Loucy (cell line): ENCODE results near the gene ARL3.
A peak's percentile ranks its signal among the peaks of the same experiment; 100 is the strongest.

Experiments
- H2AFZ ChIP-seq: fragments of 200-600 bp; sonication (generic); 2 replicates; pipeline ENCODE4 v1.6.0; 2016; ENCODE audit warnings: antibody characterized with exemption, mild to moderate bottlenecking, low read length, moderate library complexity
- H3F3A ChIP-seq: fragments of 200-600 bp; 2 replicates; pipeline ENCODE4 v1.6.0; 2016; ENCODE audit warnings: antibody characterized with exemption, low read depth, mild to moderate bottlenecking
- H3K27me3 ChIP-seq: fragments of 200-600 bp; sonication (generic); 2 replicates; pipeline ENCODE4 v1.6.1; 2014; ENCODE audit warnings: low read length, mild to moderate bottlenecking; ENCODE audit not compliant: insufficient read depth, poor library complexity, severe bottlenecking
- H3K36me3 ChIP-seq: fragments of 200-600 bp; sonication (generic); 2 replicates; pipeline ENCODE4 v1.6.1; 2016; ENCODE audit warnings: low read length; ENCODE audit not compliant: insufficient read depth
- H3K4me1 ChIP-seq: fragments of 200-600 bp; sonication (generic); 2 replicates; pipeline ENCODE4 v1.5.1; 2014; ENCODE audit warnings: low read length, mild to moderate bottlenecking; ENCODE audit not compliant: insufficient read depth, poor library complexity, severe bottlenecking
- H3K4me2 ChIP-seq: fragments of 200-600 bp; sonication (generic); 2 replicates; pipeline ENCODE4 v1.6.0; 2014; ENCODE audit warnings: antibody characterized with exemption, low read length, low read depth, mild to moderate bottlenecking; ENCODE audit not compliant: poor library complexity, severe bottlenecking
- H3K4me3 ChIP-seq: fragments of 200-600 bp; sonication (generic); 2 replicates; pipeline ENCODE4 v1.5.1; 2014; ENCODE audit warnings: low read length, mild to moderate bottlenecking, mixed read lengths; ENCODE audit not compliant: poor library complexity, severe bottlenecking
- H3K79me2 ChIP-seq: fragments of 200-600 bp; sonication (generic); 2 replicates; pipeline ENCODE4 v1.6.1; 2014; ENCODE audit warnings: low read length; ENCODE audit not compliant: insufficient read depth
- H3K9ac ChIP-seq: fragments of 200-600 bp; sonication (generic); 2 replicates; pipeline ENCODE4 v1.6.0; 2014; ENCODE audit warnings: mild to moderate bottlenecking, low read depth, low read length, moderate library complexity; ENCODE audit not compliant: poor library complexity, severe bottlenecking
- H3K9me2 ChIP-seq: fragments of 200-600 bp; sonication (generic); replicated peaks from 2 replicates; pipeline ENCODE4 v1.6.1; 2016; ENCODE audit warnings: low read depth, low read length, mixed read lengths
- H3K9me3 ChIP-seq: fragments of 200-600 bp; sonication (generic); 2 replicates; pipeline ENCODE4 v1.6.1; 2014; ENCODE audit warnings: mild to moderate bottlenecking, antibody characterized with exemption, low read length, low read depth; ENCODE audit not compliant: insufficient read depth
- H4K20me1 ChIP-seq: fragments of 200-600 bp; sonication (generic); 2 replicates; pipeline ENCODE4 v1.6.0; 2014; ENCODE audit warnings: antibody characterized with exemption, low read length, mild to moderate bottlenecking; ENCODE audit not compliant: insufficient read depth, poor library complexity, severe bottlenecking
- EZH2phosphoT487 ChIP-seq: fragments of 200-600 bp; IDR thresholded peaks from 2 replicates; pipeline ENCODE4 v1.6.1; 2018; ENCODE audit warnings: antibody characterized with exemption, mild to moderate bottlenecking, moderate library complexity, borderline replicate concordance
- TF ChIP-seq, protein P1 (sequence below): fragments of 200-600 bp; sonication (generic); conservative IDR thresholded peaks from 2 replicates; pipeline ENCODE4 v1.5.1; 2014; ENCODE audit warnings: mild to moderate bottlenecking, antibody characterized with exemption, low read length

Gene ARL3

DNA sequence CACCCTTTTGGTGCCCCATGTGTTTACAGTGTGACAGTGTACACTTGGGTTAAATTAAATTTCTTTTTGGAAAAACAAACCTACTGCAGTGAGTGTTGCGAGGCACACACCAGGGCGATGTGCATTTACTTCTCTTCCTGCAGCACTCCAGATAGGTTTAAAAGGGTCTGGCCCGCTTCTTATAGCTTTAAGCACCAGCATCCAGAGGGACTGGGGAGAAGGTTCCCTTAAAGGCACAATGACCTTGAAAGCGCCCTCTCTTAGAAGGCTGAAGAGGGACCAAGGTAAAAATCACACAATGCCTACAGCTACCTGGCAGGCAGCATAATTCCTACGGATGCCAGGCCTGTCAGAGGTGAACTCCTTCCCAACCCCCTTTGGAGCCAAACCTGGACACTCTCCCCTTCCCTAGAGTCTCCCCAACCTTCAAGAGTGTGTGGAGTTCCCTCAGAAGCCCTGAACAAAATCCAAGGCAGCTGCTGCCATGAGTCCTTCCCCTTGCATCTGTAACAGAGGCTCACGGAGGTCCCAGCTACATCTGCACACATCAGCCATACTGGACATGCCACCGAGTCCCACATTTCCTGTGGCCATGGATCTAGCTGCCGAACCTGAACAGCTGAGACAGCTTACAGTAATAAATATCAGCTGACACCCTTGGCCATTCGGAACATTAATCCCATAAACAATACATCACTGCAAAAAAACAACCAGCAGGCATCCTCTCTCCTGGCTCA, 36.7 kb downstream of the ARL3 start:
- Histone ChIP-seq H3K9ac (no peak overlapping the region), H4K20me1 (no peaks in the 10 kb centered on the region), H3K79me2 (no peaks in the 10 kb centered on the region), H3K27me3 (no peaks in the 10 kb centered on the region), H3K9me2 (no peaks in the 10 kb centered on the region), H3K4me1 (peaks cover 56% of the 10 kb centered on the region), H3K4me2 (no peak overlapping the region), H3K4me3 (no peak overlapping the region), H3K36me3 (no peaks in the 10 kb centered on the region; the same call in 1 of the 2 replicates), H3K9me3 (no peaks in the 10 kb centered on the region), H3F3A (no peaks in the 10 kb centered on the region), H2AFZ (no peak overlapping the region)
- TF ChIP-seq EZH2phosphoT487 = no peak
- TF ChIP-seq, protein P1, sequence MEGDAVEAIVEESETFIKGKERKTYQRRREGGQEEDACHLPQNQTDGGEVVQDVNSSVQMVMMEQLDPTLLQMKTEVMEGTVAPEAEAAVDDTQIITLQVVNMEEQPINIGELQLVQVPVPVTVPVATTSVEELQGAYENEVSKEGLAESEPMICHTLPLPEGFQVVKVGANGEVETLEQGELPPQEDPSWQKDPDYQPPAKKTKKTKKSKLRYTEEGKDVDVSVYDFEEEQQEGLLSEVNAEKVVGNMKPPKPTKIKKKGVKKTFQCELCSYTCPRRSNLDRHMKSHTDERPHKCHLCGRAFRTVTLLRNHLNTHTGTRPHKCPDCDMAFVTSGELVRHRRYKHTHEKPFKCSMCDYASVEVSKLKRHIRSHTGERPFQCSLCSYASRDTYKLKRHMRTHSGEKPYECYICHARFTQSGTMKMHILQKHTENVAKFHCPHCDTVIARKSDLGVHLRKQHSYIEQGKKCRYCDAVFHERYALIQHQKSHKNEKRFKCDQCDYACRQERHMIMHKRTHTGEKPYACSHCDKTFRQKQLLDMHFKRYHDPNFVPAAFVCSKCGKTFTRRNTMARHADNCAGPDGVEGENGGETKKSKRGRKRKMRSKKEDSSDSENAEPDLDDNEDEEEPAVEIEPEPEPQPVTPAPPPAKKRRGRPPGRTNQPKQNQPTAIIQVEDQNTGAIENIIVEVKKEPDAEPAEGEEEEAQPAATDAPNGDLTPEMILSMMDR = no peak

DNA sequence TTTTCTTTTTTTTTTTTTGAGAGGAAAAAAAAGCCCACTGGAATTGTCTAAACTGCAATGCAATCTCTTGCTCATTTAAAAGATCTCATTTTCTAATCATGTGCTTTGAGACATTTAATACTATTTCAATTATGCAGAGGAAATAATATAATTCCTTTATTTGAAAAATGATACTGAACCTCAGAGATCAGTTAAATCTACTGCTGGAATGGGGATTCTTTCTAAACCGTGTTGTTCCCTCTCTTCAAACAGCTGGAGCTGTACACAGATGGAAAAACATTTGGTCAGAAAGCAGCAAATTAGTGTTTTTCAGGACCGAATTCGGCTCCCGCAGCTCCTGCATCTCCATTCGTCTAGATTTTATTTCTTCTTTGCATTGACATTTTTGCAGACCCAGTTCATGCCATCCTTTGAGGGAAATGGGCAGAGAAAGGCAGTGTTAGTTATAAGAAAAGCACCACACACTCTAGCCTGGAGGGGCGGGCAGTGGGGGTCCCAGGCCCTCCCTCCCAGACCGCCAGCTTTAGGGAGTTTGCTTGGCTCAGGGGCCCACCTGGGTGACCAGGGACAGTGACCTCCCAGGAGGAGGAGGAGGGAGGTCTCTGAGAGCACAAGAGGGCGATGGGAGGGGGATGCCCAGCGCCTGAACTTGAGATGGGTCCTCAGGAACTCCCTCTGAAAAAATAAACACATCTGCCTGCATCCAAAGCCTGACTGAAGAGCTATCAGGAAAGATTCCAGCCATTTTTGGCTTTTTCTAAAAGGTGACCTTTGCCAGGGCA, 37.5 kb downstream of the ARL3 start:
- Histone ChIP-seq H3K4me2 (peak overlapping the region; percentile 55), H3K9me2 (no peaks in the 10 kb centered on the region), H3F3A (no peaks in the 10 kb centered on the region), H3K4me3 (no peak overlapping the region), H2AFZ (no peak overlapping the region), H3K27me3 (no peaks in the 10 kb centered on the region), H3K9me3 (no peaks in the 10 kb centered on the region), H4K20me1 (no peaks in the 10 kb centered on the region), H3K9ac (no peak overlapping the region), H3K79me2 (no peaks in the 10 kb centered on the region), H3K4me1 (peaks cover 57% of the 10 kb centered on the region), H3K36me3 (no peaks in the 10 kb centered on the region)
- TF ChIP-seq EZH2phosphoT487 = no peak
- TF ChIP-seq, protein P1 = no peak

DNA sequence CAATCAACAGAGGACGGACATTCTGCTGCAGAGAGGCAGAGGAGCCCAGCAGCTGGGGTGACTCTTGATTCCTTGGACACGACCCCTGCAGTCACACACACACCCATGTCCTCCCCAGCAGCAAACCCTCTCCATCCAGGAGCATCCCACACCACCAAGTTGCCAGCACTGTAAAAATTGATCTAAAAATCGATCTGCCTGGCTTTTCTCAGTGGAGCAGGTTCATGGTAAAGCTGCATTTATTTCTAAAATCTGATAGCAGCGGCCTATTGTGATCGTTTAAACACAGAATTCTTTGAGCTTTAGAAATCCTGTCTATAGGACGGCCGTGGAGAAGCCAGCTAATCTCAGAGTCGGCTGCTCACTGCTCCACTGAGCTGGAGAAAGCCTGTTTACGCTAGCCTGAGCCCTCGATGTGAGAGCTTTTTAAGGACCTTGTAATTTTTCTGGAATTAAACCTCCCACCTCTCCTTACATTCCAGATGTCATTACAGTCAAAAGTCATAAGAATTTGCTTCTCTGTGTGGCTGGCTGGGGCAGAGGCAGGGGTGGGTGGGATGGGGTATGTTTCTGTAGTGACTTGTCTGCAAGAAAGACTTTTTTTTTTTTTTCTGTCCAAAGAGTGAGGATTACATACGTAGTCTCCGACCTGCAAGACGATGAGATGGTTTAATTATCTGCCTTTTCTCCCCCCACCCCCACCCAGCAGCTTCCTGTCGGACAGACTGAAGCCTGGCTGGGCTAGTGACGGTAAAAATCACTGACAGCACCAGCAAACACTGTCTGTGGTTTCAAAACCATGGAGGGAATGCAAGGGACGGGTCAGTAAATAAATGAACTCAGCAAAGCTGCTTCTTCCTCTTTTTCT, 38.3 kb downstream of the ARL3 start:
- Histone ChIP-seq H2AFZ (no peak overlapping the region), H3K4me3 (no peak overlapping the region), H3K4me1 (peaks cover 60% of the 10 kb centered on the region), H3K4me2 (peak overlapping the region; percentile 91), H3K9ac (peak overlapping the region; percentile 61), H4K20me1 (no peaks in the 10 kb centered on the region), H3K27me3 (no peaks in the 10 kb centered on the region), H3K36me3 (no peaks in the 10 kb centered on the region), H3K9me3 (no peaks in the 10 kb centered on the region), H3K79me2 (no peaks in the 10 kb centered on the region), H3K9me2 (no peaks in the 10 kb centered on the region), H3F3A (no peaks in the 10 kb centered on the region)
- TF ChIP-seq EZH2phosphoT487 = no peak
- TF ChIP-seq, protein P1 = no peak
